Muscle of leg (tissue), 11 donors: ENCODE data around the gene MAGEA9B. TPM values are rescaled to one million over a fixed set of nuclear protein-coding genes. Genes with fewer than 3 reads are reported as not detected.
"Not testable (repeated sequence)": the region's sequence is repeated elsewhere in the genome, so short reads cannot be mapped to it uniquely, and the experiment has no call there.

Experiments
- DNase-seq: peaks from one replicate; pipeline ENCODE4 v3.0.0; 2013
- H3K27ac ChIP-seq: one replicate; pipeline ENCODE4 v1.5.1; 2013; ENCODE audit warnings: mild to moderate bottlenecking, low read length, control low read depth
- H3K27me3 ChIP-seq: one replicate; pipeline ENCODE4 v1.6.1; 2013; ENCODE audit warnings: low read length; ENCODE audit not compliant: control insufficient read depth, insufficient read depth
- H3K36me3 ChIP-seq: one replicate; pipeline ENCODE4 v1.6.1; 2013; ENCODE audit warnings: low read length; ENCODE audit not compliant: control insufficient read depth, insufficient read depth
- H3K4me1 ChIP-seq: one replicate; pipeline ENCODE4 v1.6.1; 2013; ENCODE audit warnings: low read length; ENCODE audit not compliant: control insufficient read depth, insufficient read depth
- H3K4me3 ChIP-seq: one replicate; pipeline ENCODE4 v1.5.1; 2013; ENCODE audit warnings: low read length, control low read depth
- H3K9me3 ChIP-seq: replicated peaks from 2 replicates; pipeline ENCODE4 v1.6.1; 2013; ENCODE audit warnings: low read depth, low read length; ENCODE audit not compliant: control insufficient read depth
- WGBS: methylation state at CpG from one replicate; pipeline ENCODE4 v1.1.5; 2013; ENCODE audit warnings: missing lambda C conversion rate; ENCODE audit not compliant: insufficient coverage; 5-methylcytosine and 5-hydroxymethylcytosine counted together
- polyA plus RNA-seq, 8 donors: library from polyadenylated mRNA; unstranded; fragments of 120-200 nt; gene quantifications; one replicate each; pipeline versions ENCODE4 v1.2.1 to v1.2.3, GENCODE V29; 2013; ENCODE audit warnings: inconsistent platforms in 1 of 8, low replicate concordance in 1 of 8; ENCODE audit not compliant: insufficient read length in 8 of 8, insufficient read depth in 1 of 8
- total RNA-seq: library from RNA; stranded (reverse); fragments of 120-200 nt; gene quantifications from one replicate; pipeline ENCODE4 v1.2.4, GENCODE V29; 2013

MAGEA9B gene
- total and polyA plus RNA-seq, 9 donors = not detected

- DNase-seq, H3K36me3 ChIP-seq, H3K4me3 ChIP-seq, H3K27me3 ChIP-seq, H3K9me3 ChIP-seq, H3K27ac ChIP-seq, H3K4me1 ChIP-seq: not testable (repeated sequence)
- WGBS = no CpG with 5 or more reads among the region's 11 CpGs
These were observed 49.8 kb downstream of the MAGEA9B start for GRCh38 chrX:149537474-149537873.

GRCh38 chrX:149534926-149535602 lies 52.2 kb downstream of the MAGEA9B start:
- not testable (repeated sequence) for H3K27ac ChIP-seq, DNase-seq, H3K36me3 ChIP-seq, H3K27me3 ChIP-seq, H3K4me3 ChIP-seq, H3K9me3 ChIP-seq, H3K4me1 ChIP-seq
- WGBS = 53% methylated on average over 3 of the region's 3 CpGs

- H3K27me3 ChIP-seq, H3K9me3 ChIP-seq, H3K36me3 ChIP-seq, H3K27ac ChIP-seq, H3K4me3 ChIP-seq, H3K4me1 ChIP-seq, DNase-seq: not testable (repeated sequence)
- 80% methylated on average over 7 of the region's 11 CpGs for WGBS
These were observed 53.3 kb downstream of the MAGEA9B start for GRCh38 chrX:149533999-149534398.

GRCh38 chrX:149532868-149533267 lies 54.4 kb downstream of the MAGEA9B start:
- H3K36me3 ChIP-seq, DNase-seq, H3K27me3 ChIP-seq, H3K9me3 ChIP-seq, H3K4me1 ChIP-seq, H3K27ac ChIP-seq, H3K4me3 ChIP-seq: not testable (repeated sequence)
- no CpG with 5 or more reads among the region's 3 CpGs for WGBS

Other genes starting within 250 kb of the MAGEA9B start
- gene IDS, start 82.2 kb downstream of the MAGEA9B start, total RNA-seq = 17.0 TPM
- gene IDS, start 82.2 kb downstream of the MAGEA9B start, polyA plus RNA-seq = 10 to 100 TPM; 20.1 to 25.7 (median 22.1) TPM
- gene EOLA1, start 46.4 kb downstream of the MAGEA9B start, total RNA-seq = 19.9 TPM
- 10 to 100 TPM; 20.1 to 26.3 (median 22.4) TPM for gene EOLA1, start 46.4 kb downstream of the MAGEA9B start, polyA plus RNA-seq
- 1.0 TPM for gene HSFX3, start 37.5 kb downstream of the MAGEA9B start, total RNA-seq
- 1 to 10 TPM in 2 of 8 donors, under 1 TPM in 4, not detected in 2; 0.25 to 1.1 (median 0.89) TPM for gene HSFX3, start 37.5 kb downstream of the MAGEA9B start, polyA plus RNA-seq
- 0.75 TPM for gene HSFX2, start 7.9 kb upstream of the MAGEA9B start, total RNA-seq
- 1 to 10 TPM in 1 of 8 donors, under 1 TPM in 7; 0.37 to 1.2 (median 0.71) TPM for gene HSFX2, start 7.9 kb upstream of the MAGEA9B start, polyA plus RNA-seq
- gene TMEM185A, start 44.3 kb upstream of the MAGEA9B start, total RNA-seq = 23.4 TPM
- 10 to 100 TPM; 21.3 to 35.6 (median 33.2) TPM for gene TMEM185A, start 44.3 kb upstream of the MAGEA9B start, polyA plus RNA-seq
- gene MAGEA11, start 124.6 kb upstream of the MAGEA9B start, total RNA-seq = not detected
- gene MAGEA11, start 124.6 kb upstream of the MAGEA9B start, polyA plus RNA-seq = not detected
- gene HSFX1, start 186.6 kb upstream of the MAGEA9B start, total RNA-seq = 1.2 TPM
- 1 to 10 TPM; 1.3 to 2.1 (median 1.6) TPM for gene HSFX1, start 186.6 kb upstream of the MAGEA9B start, polyA plus RNA-seq
- gene MAGEA9, start 194.5 kb upstream of the MAGEA9B start, total RNA-seq = not detected
- not detected for gene MAGEA9, start 194.5 kb upstream of the MAGEA9B start, polyA plus RNA-seq